Naive thymus-derived CD8-positive, alpha-beta T cell (primary cell): ENCODE measurements around the gene OSBPL2. TPM values are rescaled to one million over a fixed set of nuclear protein-coding genes. Genes with fewer than 3 reads are reported as not detected.

Experiments
- ATAC-seq, 2 donors: fragments of 150-1000 bp; cut with Tn5 transposase in 1 of 2; sonication (Bioruptor Pico), chemical (Tn5 transposase) in 1 of 2; 1 replicate in 1 of 2; 2 replicates in 1 of 2; pipeline ENCODE4 v1.10.0; 2021; ENCODE audit warnings: mild to moderate bottlenecking in 2 of 2, moderate library complexity in 2 of 2
- POLR2A ChIA-PET: fragments of 350-600 bp; sonication (Branson Sonifier 250); formaldehyde crosslinking; loops from one replicate; lab custom pipeline; 2021; ENCODE audit warnings: antibody characterized with exemption; lab: Charles Lee
- DNase-seq, 10 donors: peaks; one replicate each; pipeline versions ENCODE4 v3.0.0 to v3.0.0-alpha.2; 2020 to 2022
- H3K27ac Mint-ChIP-seq, 10 donors: one replicate each; pipeline ENCODE4 v1.8.0; 2020 to 2022; ENCODE audit warnings: mild to moderate bottlenecking in 10 of 10, mixed read lengths in 10 of 10, moderate library complexity in 4 of 10, inconsistent platforms in 1 of 10
- H3K27me3 Mint-ChIP-seq, 5 donors: one replicate each; pipeline ENCODE4 v1.8.0; 2021 to 2022; ENCODE audit warnings: mixed read lengths in 5 of 5
- H3K36me3 Mint-ChIP-seq, 3 donors: one replicate each; pipeline ENCODE4 v1.8.0; 2020 to 2022; ENCODE audit warnings: mixed read lengths in 3 of 3, mild to moderate bottlenecking in 2 of 3, inconsistent platforms in 1 of 3
- H3K4me1 Mint-ChIP-seq, 4 donors: one replicate each; pipeline ENCODE4 v1.8.0; 2021 to 2022; ENCODE audit warnings: mixed read lengths in 4 of 4
- H3K4me3 Mint-ChIP-seq, 10 donors: one replicate each; pipeline ENCODE4 v1.8.0; 2020 to 2022; ENCODE audit warnings: mild to moderate bottlenecking in 10 of 10, mixed read lengths in 10 of 10, moderate library complexity in 6 of 10, inconsistent platforms in 1 of 10
- H3K9me3 Mint-ChIP-seq, 9 donors: one replicate each; pipeline ENCODE4 v1.8.0; 2020 to 2022; ENCODE audit warnings: mixed read lengths in 9 of 9, mild to moderate bottlenecking in 3 of 9, inconsistent platforms in 1 of 9, moderate library complexity in 1 of 9
- polyA plus RNA-seq, 3 donors: library from polyadenylated mRNA; unstranded; fragments of 300-500 nt; fragmentation: Illumina TruSeq; gene quantifications; one replicate each; pipeline ENCODE4 v1.2.3, GENCODE V29; 2021
- total RNA-seq, 8 experiments: library from RNA in 2 of 8; stranded (reverse) in 2 of 8; gene quantifications; one replicate each; pipeline ENCODE4 v1.2.3 and lab custom pipeline; 2021 to 2026

The OSBPL2 gene
- total and polyA plus RNA-seq, 5 experiments from 2014 or later, result 15.4 to 74.5 (median 22.1) TPM

GRCh38 chr20:62259294-62259565 is 20.9 kb downstream of the OSBPL2 start:
- Mint-ChIP-seq H3K4me3 (no peak overlapping the region), H3K27me3 (no peaks in the 10 kb centered on the region), H3K36me3 (peaks cover 0 to 83% (median 7%) of the 10 kb centered on the region in 3 donors), H3K27ac (peak overlapping the region in 1 of 10 donors; percentile 73), H3K9me3 (no peaks in the 10 kb centered on the region), H3K4me1 (peaks cover 4 to 13% (median 4%) of the 10 kb centered on the region in 4 donors)
- ATAC-seq (no peak), DNase-seq (no peak)
- POLR2A ChIA-PET, result no interaction called here

- ATAC-seq, result no peak
- Mint-ChIP-seq H3K27me3 (no peaks in the 10 kb centered on the region), H3K4me1 (peaks cover 0 to 3% (median 1%) of the 10 kb centered on the region in 4 donors), H3K27ac (peak overlapping the region in 1 of 10 donors; percentile 59), H3K36me3 (peaks cover 0 to 87% (median 22%) of the 10 kb centered on the region in 3 donors), H3K4me3 (no peak overlapping the region), H3K9me3 (no peaks in the 10 kb centered on the region)
- DNase-seq, result no peak
- POLR2A ChIA-PET, result no interaction called here
These were observed 23.7 kb downstream of the OSBPL2 start for GRCh38 chr20:62262064-62262463.

- DNase-seq (no peak), ATAC-seq (no peak)
- no peaks in the 10 kb centered on the region for H3K9me3 Mint-ChIP-seq
- H3K27ac Mint-ChIP-seq, result peak overlapping the region in 1 of 10 donors; percentile 78
- H3K36me3 Mint-ChIP-seq, result peaks cover 0 to 79% (median 22%) of the 10 kb centered on the region in 3 donors
- POLR2A ChIA-PET, result no interaction called here
- H3K4me3 Mint-ChIP-seq, result no peak overlapping the region
- H3K27me3 Mint-ChIP-seq, result no peaks in the 10 kb centered on the region
- H3K4me1 Mint-ChIP-seq, result peaks cover 0 to 5% (median 1%) of the 10 kb centered on the region in 4 donors
These were observed 25.1 kb downstream of the OSBPL2 start for GRCh38 chr20:62263396-62263795.

GRCh38 chr20:62265365-62265764 is 27.0 kb downstream of the OSBPL2 start:
- Mint-ChIP-seq H3K27me3 (no peaks in the 10 kb centered on the region), H3K4me1 (peaks cover 0 to 5% (median 1%) of the 10 kb centered on the region in 4 donors), H3K4me3 (no peak overlapping the region), H3K27ac (peak overlapping the region in 3 of 10 donors; percentile 27 to 44 (median 34)), H3K9me3 (no peaks in the 10 kb centered on the region), H3K36me3 (peaks cover 0 to 66% (median 22%) of the 10 kb centered on the region in 3 donors)
- ATAC-seq (no peak), DNase-seq (no peak)
- POLR2A ChIA-PET, result no interaction called here

GRCh38 chr20:62266340-62266739 is 28.0 kb downstream of the OSBPL2 start:
- DNase-seq (no peak), ATAC-seq (no peak)
- Mint-ChIP-seq H3K4me3 (no peak overlapping the region), H3K9me3 (no peaks in the 10 kb centered on the region), H3K27me3 (no peaks in the 10 kb centered on the region), H3K4me1 (peaks cover 0 to 5% (median 2%) of the 10 kb centered on the region in 4 donors), H3K27ac (peak overlapping the region in 1 of 10 donors; percentile 34), H3K36me3 (peaks cover 0 to 61% (median 21%) of the 10 kb centered on the region in 3 donors)
- POLR2A ChIA-PET, result no interaction called here

- Mint-ChIP-seq H3K27ac (peak overlapping the region in 1 of 10 donors; percentile 13), H3K9me3 (no peaks in the 10 kb centered on the region), H3K36me3 (peaks cover 0 to 59% (median 19%) of the 10 kb centered on the region in 3 donors), H3K27me3 (no peaks in the 10 kb centered on the region), H3K4me1 (peaks cover 0 to 5% (median 2%) of the 10 kb centered on the region in 4 donors), H3K4me3 (no peak overlapping the region)
- POLR2A ChIA-PET, result no interaction called here
- DNase-seq, result no peak
- ATAC-seq, result no peak
These were observed 28.5 kb downstream of the OSBPL2 start for GRCh38 chr20:62266851-62267250.

GRCh38 chr20:62267543-62267942 is 29.2 kb downstream of the OSBPL2 start:
- Mint-ChIP-seq H3K4me1 (peaks cover 0 to 5% (median 2%) of the 10 kb centered on the region in 4 donors), H3K36me3 (peaks cover 0 to 56% (median 17%) of the 10 kb centered on the region in 3 donors), H3K27me3 (no peaks in the 10 kb centered on the region), H3K4me3 (no peak overlapping the region), H3K9me3 (no peaks in the 10 kb centered on the region), H3K27ac (peak overlapping the region in 1 of 10 donors; percentile 13)
- DNase-seq (no peak), ATAC-seq (no peak)
- POLR2A ChIA-PET, result no interaction called here

GRCh38 chr20:62268228-62268900 is 30.0 kb downstream of the OSBPL2 start:
- H3K27ac Mint-ChIP-seq, result no peak overlapping the region
- no peaks in the 10 kb centered on the region for H3K9me3 Mint-ChIP-seq
- H3K4me3 Mint-ChIP-seq, result no peak overlapping the region
- H3K27me3 Mint-ChIP-seq, result no peaks in the 10 kb centered on the region
- DNase-seq (no peak), ATAC-seq (no peak)
- H3K4me1 Mint-ChIP-seq, result peaks cover 0 to 5% (median 2%) of the 10 kb centered on the region in 4 donors
- H3K36me3 Mint-ChIP-seq, result peaks cover 0 to 57% (median 22%) of the 10 kb centered on the region in 3 donors
- POLR2A ChIA-PET, result no interaction called here

GRCh38 chr20:62269378-62269777 is 31.1 kb downstream of the OSBPL2 start:
- ATAC-seq, result no peak
- POLR2A ChIA-PET, result no interaction called here
- Mint-ChIP-seq H3K4me1 (peaks cover 0 to 8% (median 2%) of the 10 kb centered on the region in 4 donors), H3K9me3 (no peaks in the 10 kb centered on the region), H3K4me3 (no peak overlapping the region), H3K36me3 (peaks cover 0 to 58% (median 21%) of the 10 kb centered on the region in 3 donors), H3K27me3 (no peaks in the 10 kb centered on the region), H3K27ac (peak overlapping the region in 3 of 10 donors; percentile 33 to 72 (median 59))
- DNase-seq, result no peak

GRCh38 chr20:62269871-62270270 is 31.6 kb downstream of the OSBPL2 start:
- no peaks in the 10 kb centered on the region for H3K9me3 Mint-ChIP-seq
- POLR2A ChIA-PET, result no interaction called here

GRCh38 chr20:62272200-62272599 is 33.9 kb downstream of the OSBPL2 start:
- ATAC-seq (no peak), DNase-seq (no peak)
- no peaks in the 10 kb centered on the region for H3K27me3 Mint-ChIP-seq
- peaks cover 0 to 63% (median 10%) of the 10 kb centered on the region in 3 donors for H3K36me3 Mint-ChIP-seq
- no peak overlapping the region for H3K27ac Mint-ChIP-seq
- H3K9me3 Mint-ChIP-seq, result no peaks in the 10 kb centered on the region
- POLR2A ChIA-PET, result no interaction called here
- H3K4me3 Mint-ChIP-seq, result no peak overlapping the region
- peaks cover 0 to 5% (median 2%) of the 10 kb centered on the region in 4 donors for H3K4me1 Mint-ChIP-seq

More at GRCh38 chr20:62269871-62270270, 31.6 kb downstream of the OSBPL2 start:
- Mint-ChIP-seq H3K27me3 (no peaks in the 10 kb centered on the region), H3K36me3 (peaks cover 0 to 58% (median 18%) of the 10 kb centered on the region in 3 donors), H3K27ac (peak overlapping the region in 2 of 10 donors; percentile 59 to 72), H3K4me1 (peaks cover 0 to 8% (median 2%) of the 10 kb centered on the region in 4 donors), H3K4me3 (no peak overlapping the region)
- ATAC-seq (no peak), DNase-seq (no peak)

GRCh38 chr20:62273416-62273815 is 35.1 kb downstream of the OSBPL2 start:
- Mint-ChIP-seq H3K27me3 (no peaks in the 10 kb centered on the region), H3K27ac (peak overlapping the region in 3 of 10 donors; percentile 13 to 76 (median 55)), H3K9me3 (no peaks in the 10 kb centered on the region), H3K4me1 (peaks cover 0 to 5% (median under 1%) of the 10 kb centered on the region in 4 donors), H3K4me3 (no peak overlapping the region), H3K36me3 (peaks cover 0 to 68% (median 10%) of the 10 kb centered on the region in 3 donors)
- POLR2A ChIA-PET, result no interaction called here
- ATAC-seq (no peak), DNase-seq (no peak)

- Mint-ChIP-seq H3K9me3 (no peaks in the 10 kb centered on the region), H3K4me3 (no peak overlapping the region), H3K27me3 (no peaks in the 10 kb centered on the region), H3K27ac (peak overlapping the region in 2 of 10 donors; percentile 65 to 76), H3K4me1 (peaks cover 0 to 5% (median under 1%) of the 10 kb centered on the region in 4 donors), H3K36me3 (peaks cover 0 to 73% (median 10%) of the 10 kb centered on the region in 3 donors)
- ATAC-seq (no peak), DNase-seq (no peak)
- POLR2A ChIA-PET, result no interaction called here
These were observed 36.1 kb downstream of the OSBPL2 start for GRCh38 chr20:62274332-62274950.
